SK-N-SH treated with all-trans-retinoic acid at 6 μM for 48 hours (cell line): Measurements from ENCODE around the gene SLC30A5.

Source experiments
- ARNTL ChIP-seq: fragments of 450-650 bp; formaldehyde crosslinking; IDR thresholded peaks from 2 replicates; pipeline ENCODE4 v1.5.0; 2020; ENCODE audit warnings: low read depth, mild to moderate bottlenecking, moderate library complexity, borderline replicate concordance
- GLIS3 ChIP-seq: fragments of 250-450 bp; sonication (Bioruptor Pico); IDR thresholded peaks from 2 replicates; pipeline ENCODE4 v1.5.0; 2020; ENCODE audit warnings: mild to moderate bottlenecking, moderate library complexity
- TSHZ2 ChIP-seq: fragments of 250-450 bp; sonication (Bioruptor Pico); IDR thresholded peaks from 2 replicates; pipeline ENCODE4 v1.5.0; 2020; ENCODE audit warnings: mild to moderate bottlenecking, moderate library complexity
- ZFP3 ChIP-seq: fragments of 250-450 bp; sonication (Bioruptor Pico); IDR thresholded peaks from 2 replicates; pipeline ENCODE4 v1.5.0; 2020; ENCODE audit warnings: mild to moderate bottlenecking, moderate library complexity
- ZFP30 ChIP-seq: fragments of 450-650 bp; formaldehyde crosslinking; IDR thresholded peaks from 2 replicates; pipeline ENCODE4 v1.5.0; 2022; ENCODE audit warnings: mild to moderate bottlenecking, moderate library complexity
- TF ChIP-seq, protein P1 (sequence below): fragments of 250-450 bp; sonication (Bioruptor Pico); IDR thresholded peaks from 2 replicates; pipeline ENCODE4 v1.8.0; 2021; ENCODE audit warnings: low read depth, mild to moderate bottlenecking, moderate library complexity, borderline replicate concordance
- TF ChIP-seq, protein P2 (sequence below): fragments of 250-450 bp; sonication (Bioruptor Pico); IDR thresholded peaks from 2 replicates; pipeline ENCODE4 v1.8.0; 2020; ENCODE audit warnings: mild to moderate bottlenecking, moderate library complexity, borderline replicate concordance
- TF ChIP-seq, protein P3 (sequence below): fragments of 250-450 bp; sonication (Bioruptor Pico); IDR thresholded peaks from 2 replicates; pipeline ENCODE4 v1.5.1; 2021; ENCODE audit warnings: mild to moderate bottlenecking, moderate library complexity

DNA sequence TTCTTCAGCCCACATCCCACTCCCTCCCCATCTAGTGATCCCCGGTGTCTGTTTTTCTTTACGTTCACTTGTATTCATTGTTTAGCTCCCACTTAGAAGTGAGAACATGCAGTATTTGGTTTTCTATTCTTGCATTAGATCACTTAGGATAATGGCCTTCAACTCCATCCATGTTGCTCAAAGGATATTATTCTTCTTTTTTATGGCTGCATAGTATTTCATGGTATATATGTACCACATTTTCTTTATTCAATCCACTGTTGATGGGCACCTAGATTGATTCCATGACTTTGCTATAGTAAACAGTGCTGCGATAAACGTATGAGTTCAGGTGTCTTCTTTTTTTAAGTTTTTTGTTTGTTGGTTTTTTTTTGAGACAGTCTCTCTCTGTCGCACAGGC, 44.0 kb downstream of the SLC30A5 start:
- TF ChIP-seq ARNTL, result no peak
- TF ChIP-seq, protein P1, sequence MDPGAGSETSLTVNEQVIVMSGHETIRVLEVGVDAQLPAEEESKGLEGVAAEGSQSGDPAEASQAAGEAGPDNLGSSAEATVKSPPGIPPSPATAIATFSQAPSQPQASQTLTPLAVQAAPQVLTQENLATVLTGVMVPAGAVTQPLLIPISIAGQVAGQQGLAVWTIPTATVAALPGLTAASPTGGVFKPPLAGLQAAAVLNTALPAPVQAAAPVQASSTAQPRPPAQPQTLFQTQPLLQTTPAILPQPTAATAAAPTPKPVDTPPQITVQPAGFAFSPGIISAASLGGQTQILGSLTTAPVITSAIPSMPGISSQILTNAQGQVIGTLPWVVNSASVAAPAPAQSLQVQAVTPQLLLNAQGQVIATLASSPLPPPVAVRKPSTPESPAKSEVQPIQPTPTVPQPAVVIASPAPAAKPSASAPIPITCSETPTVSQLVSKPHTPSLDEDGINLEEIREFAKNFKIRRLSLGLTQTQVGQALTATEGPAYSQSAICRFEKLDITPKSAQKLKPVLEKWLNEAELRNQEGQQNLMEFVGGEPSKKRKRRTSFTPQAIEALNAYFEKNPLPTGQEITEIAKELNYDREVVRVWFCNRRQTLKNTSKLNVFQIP (CRISPR knock-in tag), result no peak
- TF ChIP-seq ZFP3 (CRISPR knock-in tag), result no peak
- TF ChIP-seq GLIS3 (CRISPR knock-in tag), result no peak
- TF ChIP-seq TSHZ2 (CRISPR knock-in tag), result no peak
- TF ChIP-seq, protein P2, sequence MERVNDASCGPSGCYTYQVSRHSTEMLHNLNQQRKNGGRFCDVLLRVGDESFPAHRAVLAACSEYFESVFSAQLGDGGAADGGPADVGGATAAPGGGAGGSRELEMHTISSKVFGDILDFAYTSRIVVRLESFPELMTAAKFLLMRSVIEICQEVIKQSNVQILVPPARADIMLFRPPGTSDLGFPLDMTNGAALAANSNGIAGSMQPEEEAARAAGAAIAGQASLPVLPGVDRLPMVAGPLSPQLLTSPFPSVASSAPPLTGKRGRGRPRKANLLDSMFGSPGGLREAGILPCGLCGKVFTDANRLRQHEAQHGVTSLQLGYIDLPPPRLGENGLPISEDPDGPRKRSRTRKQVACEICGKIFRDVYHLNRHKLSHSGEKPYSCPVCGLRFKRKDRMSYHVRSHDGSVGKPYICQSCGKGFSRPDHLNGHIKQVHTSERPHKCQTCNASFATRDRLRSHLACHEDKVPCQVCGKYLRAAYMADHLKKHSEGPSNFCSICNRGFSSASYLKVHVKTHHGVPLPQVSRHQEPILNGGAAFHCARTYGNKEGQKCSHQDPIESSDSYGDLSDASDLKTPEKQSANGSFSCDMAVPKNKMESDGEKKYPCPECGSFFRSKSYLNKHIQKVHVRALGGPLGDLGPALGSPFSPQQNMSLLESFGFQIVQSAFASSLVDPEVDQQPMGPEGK, result no peak
- no peak for TF ChIP-seq ZFP30 (CRISPR knock-in tag)
- TF ChIP-seq, protein P3, sequence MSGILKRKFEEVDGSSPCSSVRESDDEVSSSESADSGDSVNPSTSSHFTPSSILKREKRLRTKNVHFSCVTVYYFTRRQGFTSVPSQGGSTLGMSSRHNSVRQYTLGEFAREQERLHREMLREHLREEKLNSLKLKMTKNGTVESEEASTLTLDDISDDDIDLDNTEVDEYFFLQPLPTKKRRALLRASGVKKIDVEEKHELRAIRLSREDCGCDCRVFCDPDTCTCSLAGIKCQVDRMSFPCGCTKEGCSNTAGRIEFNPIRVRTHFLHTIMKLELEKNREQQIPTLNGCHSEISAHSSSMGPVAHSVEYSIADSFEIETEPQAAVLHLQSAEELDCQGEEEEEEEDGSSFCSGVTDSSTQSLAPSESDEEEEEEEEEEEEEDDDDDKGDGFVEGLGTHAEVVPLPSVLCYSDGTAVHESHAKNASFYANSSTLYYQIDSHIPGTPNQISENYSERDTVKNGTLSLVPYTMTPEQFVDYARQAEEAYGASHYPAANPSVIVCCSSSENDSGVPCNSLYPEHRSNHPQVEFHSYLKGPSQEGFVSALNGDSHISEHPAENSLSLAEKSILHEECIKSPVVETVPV, result no peak
